SU-DHL-6 (cell line): ENCODE data around the gene NAA40.

Source experiments
- CTCF ChIP-seq: fragments of 200-600 bp; sonication (generic); IDR thresholded peaks from one replicate; pipeline ENCODE4 v1.5.1; 2017; ENCODE audit warnings: antibody characterized with exemption, mild to moderate bottlenecking, low read length, moderate library complexity; ENCODE audit not compliant: insufficient read depth, poor library complexity, severe bottlenecking
- EZH2phosphoT487 ChIP-seq: fragments of 200-600 bp; sonication (generic), shearing (Covaris generic); conservative IDR thresholded peaks from 2 replicates; pipeline ENCODE4 v1.6.1; 2018; ENCODE audit warnings: mild to moderate bottlenecking, antibody characterized with exemption, low read length, moderate library complexity, mixed read lengths

GRCh38 chr11:63969461-63969860 lies 30.7 kb downstream of the NAA40 start:
- TF ChIP-seq EZH2phosphoT487, result no peak
- no peak for TF ChIP-seq CTCF
